NCI-H2227 (cell line): ENCODE measurements around the gene CFAP107.
"Not testable (repeated sequence)": the region's sequence is repeated elsewhere in the genome, so short reads cannot be mapped to it uniquely, and the experiment has no call there.

Experiments used
- DNase-seq: peaks from one replicate; lab custom pipeline; 2025; ENCODE audit not compliant: unreplicated experiment; lab: John Stamatoyannopoulos, UW

CFAP107 gene

GRCh38 chr1:12745992-12746323, at the start of gene CFAP107:
Gene CFAP107 (plus strand): TSS chr1:12746200. CDS start chr1:12746431, 231 bp downstream.
- no peak for DNase-seq

- no peak for DNase-seq
These were observed 49.3 kb upstream of the CFAP107 start for GRCh38 chr1:12696658-12697057.

- no peak for DNase-seq
These were observed 48.6 kb upstream of the CFAP107 start for GRCh38 chr1:12697397-12697796.

- no peak for DNase-seq
These were observed 42.1 kb upstream of the CFAP107 start for GRCh38 chr1:12703821-12704451.

GRCh38 chr1:12706061-12706460, 39.9 kb upstream of the CFAP107 start:
- no peak for DNase-seq

GRCh38 chr1:12708396-12709090, 37.5 kb upstream of the CFAP107 start:
- no peak for DNase-seq

GRCh38 chr1:12709091-12709491, 36.9 kb upstream of the CFAP107 start:
- no peak for DNase-seq

GRCh38 chr1:12709696-12710095, 36.3 kb upstream of the CFAP107 start:
- DNase-seq, result no peak

GRCh38 chr1:12711536-12711935, 34.5 kb upstream of the CFAP107 start:
- DNase-seq, result no peak

GRCh38 chr1:12712076-12712475, 33.9 kb upstream of the CFAP107 start:
- DNase-seq, result no peak

- DNase-seq, result no peak
These were observed 33.1 kb upstream of the CFAP107 start for GRCh38 chr1:12712929-12713328.

GRCh38 chr1:12713651-12714050, 32.3 kb upstream of the CFAP107 start:
- DNase-seq, result not testable (repeated sequence)

- no peak for DNase-seq
These were observed 31.1 kb upstream of the CFAP107 start for GRCh38 chr1:12714710-12715475.

- no peak for DNase-seq
These were observed 30.0 kb upstream of the CFAP107 start, which contains the start of gene AADACL3 for GRCh38 chr1:12715896-12716437. Gene AADACL3 (plus strand): TSS chr1:12716110. CDS start chr1:12716177, 67 bp downstream.

GRCh38 chr1:12717301-12717838, 28.6 kb upstream of the CFAP107 start:
- DNase-seq, result no peak

- DNase-seq, result no peak
These were observed 23.4 kb upstream of the CFAP107 start for GRCh38 chr1:12722626-12723025.

GRCh38 chr1:12728391-12728790, 17.6 kb upstream of the CFAP107 start:
- DNase-seq, result no peak

GRCh38 chr1:12730156-12730555, 15.8 kb upstream of the CFAP107 start:
- DNase-seq, result no peak

GRCh38 chr1:12731084-12731483, 14.9 kb upstream of the CFAP107 start:
- not testable (repeated sequence) for DNase-seq

- DNase-seq, result no peak
These were observed 11.3 kb upstream of the CFAP107 start for GRCh38 chr1:12734651-12735050.

GRCh38 chr1:12738934-12739333, 7.1 kb upstream of the CFAP107 start:
- no peak for DNase-seq
